GM12878 (cell line): ENCODE results near the gene PIPOX. TPM values are rescaled to one million over a fixed set of nuclear protein-coding genes. Genes with fewer than 3 reads are reported as not detected.

ENCODE experiments used
- ATAC-seq: fragments of 200-7000 bp; cut with Tn5 transposase; 3 replicates; pipeline ENCODE4 v1.9.1; 2020; ENCODE audit warnings: mild to moderate bottlenecking, moderate library complexity
- BruUV-seq: library from RNA; stranded (reverse); fragments of 400-500 nt; replicated peaks from 2 replicates; lab custom pipeline; 2021; lab: Mats Ljungman, UMichigan
- CTCF ChIA-PET: fragments of 300-600 bp; sonication (Branson Sonifier 250); formaldehyde crosslinking; extraction: SDS; loops from one replicate; lab custom pipeline; 2021; ENCODE audit warnings: inconsistent platforms; lab: Yijun Ruan, JAX
- POLR2A ChIA-PET: fragments of 350-600 bp; formaldehyde crosslinking; extraction: SDS; loops from one replicate; lab custom pipeline; 2021; ENCODE audit warnings: inconsistent platforms; lab: Charles Lee
- RAD21 ChIA-PET: fragments of 300-600 bp; sonication (Branson Sonifier 250); formaldehyde crosslinking; loops from one replicate; lab custom pipeline; 2023; ENCODE audit warnings: antibody characterized with exemption; ENCODE audit not compliant: unreplicated experiment; lab: Charles Lee
- SMC1A ChIA-PET: fragments of 300-600 bp; sonication (Branson Sonifier 250); formaldehyde crosslinking; loops from one replicate; lab custom pipeline; 2023; ENCODE audit not compliant: unreplicated experiment, uncharacterized antibody; lab: Charles Lee
- DNase-seq: peaks from one replicate; pipeline ENCODE4 v3.0.0-alpha.2; 2011; ENCODE audit warnings: low read depth, low spot score
- FAIRE-seq: peaks from 3 replicates; lab custom pipeline; 2011; peaks lifted over from hg19 to GRCh38; lab: Jason Lieb, UNC
- H2AFZ ChIP-seq: 2 replicates; pipeline ENCODE4 v1.6.0; 2011; ENCODE audit warnings: low read depth, low read length, control low read depth; ENCODE audit not compliant: control insufficient read depth
- H3K27ac ChIP-seq: 2 replicates; pipeline ENCODE4 v1.5.1; 2011; ENCODE audit warnings: control low read depth; ENCODE audit not compliant: control insufficient read depth, insufficient read depth
- H3K27me3 ChIP-seq, 2 experiments: replicated peaks in 1 of 2; 2 replicates each; pipeline versions ENCODE4 v1.6.0 to v1.6.1; 2011; ENCODE audit warnings: low read length in 1 of 2; ENCODE audit not compliant: control insufficient read depth in 2 of 2, insufficient read depth in 2 of 2
- H3K36me3 ChIP-seq, 2 experiments: 2 replicates each; pipeline ENCODE4 v1.5.1; 2011; ENCODE audit warnings: low read length in 1 of 2; ENCODE audit not compliant: control insufficient read depth in 2 of 2, insufficient read depth in 2 of 2
- H3K4me1 ChIP-seq: 2 replicates; pipeline ENCODE4 v1.6.1; 2011; ENCODE audit warnings: mild to moderate bottlenecking, low read length, moderate library complexity, mixed read lengths; ENCODE audit not compliant: control insufficient read depth, insufficient read depth
- H3K4me2 ChIP-seq: 2 replicates; pipeline ENCODE4 v1.6.0; 2011; ENCODE audit warnings: control low read depth; ENCODE audit not compliant: control insufficient read depth, insufficient read depth
- H3K4me3 ChIP-seq: fragments of 200-600 bp; sonication (generic); 2 replicates; pipeline ENCODE4 v1.5.1; 2016
- H3K79me2 ChIP-seq: 2 replicates; pipeline ENCODE4 v1.6.0; 2011; ENCODE audit warnings: low read length; ENCODE audit not compliant: control insufficient read depth, insufficient read depth
- H3K9ac ChIP-seq: 2 replicates; pipeline ENCODE4 v1.8.0; 2011; ENCODE audit warnings: low read length, control low read depth, mixed read lengths; ENCODE audit not compliant: control insufficient read depth, insufficient read depth
- H3K9me3 ChIP-seq: replicated peaks from 3 replicates; pipeline ENCODE4 v1.5.1; 2011; ENCODE audit warnings: mild to moderate bottlenecking, low read length; ENCODE audit not compliant: control insufficient read depth, insufficient read depth
- H4K20me1 ChIP-seq: 2 replicates; pipeline ENCODE4 v1.6.0; 2011; ENCODE audit not compliant: control insufficient read depth, insufficient read depth
- BRCA1 ChIP-seq: IDR thresholded peaks from 2 replicates; pipeline ENCODE4 v1.6.1; 2011; ENCODE audit warnings: low read depth, low read length, improper control_type of control experiment
- NBN ChIP-seq: fragments of 450-650 bp; IDR thresholded peaks from 2 replicates; pipeline ENCODE4 v1.6.1; 2016
- PAX5 ChIP-seq: IDR thresholded peaks from 2 replicates; pipeline ENCODE4 v1.6.1; 2011; ENCODE audit warnings: low read depth, low read length, borderline replicate concordance
- POU2F2 ChIP-seq: IDR thresholded peaks from 3 replicates; pipeline ENCODE4 v1.6.1; 2011; ENCODE audit warnings: low read depth, mild to moderate bottlenecking, low read length, borderline replicate concordance
- RUNX3 ChIP-seq: IDR thresholded peaks from 2 replicates; pipeline ENCODE4 v1.6.1; 2012; ENCODE audit warnings: low read length, inconsistent platforms
- SIN3A ChIP-seq: IDR thresholded peaks from 2 replicates; pipeline ENCODE4 v1.6.1; 2012; ENCODE audit warnings: low read depth, low read length, improper control_type of control experiment
- SUPT20H ChIP-seq: IDR thresholded peaks from 2 replicates; pipeline ENCODE4 v1.6.1; 2011; ENCODE audit warnings: low read depth, mild to moderate bottlenecking, low read length, moderate library complexity, borderline replicate concordance; ENCODE audit not compliant: control insufficient read depth
- TARDBP ChIP-seq: IDR thresholded peaks from 2 replicates; pipeline ENCODE4 v1.6.1; 2016; ENCODE audit warnings: borderline replicate concordance
- ZNF207 ChIP-seq: fragments of 450-650 bp; IDR thresholded peaks from 2 replicates; pipeline ENCODE4 v1.6.1; 2014; ENCODE audit warnings: antibody characterized with exemption, mild to moderate bottlenecking, borderline replicate concordance
- WGBS: methylation state at CpG from one replicate; pipeline ENCODE4 v1.1.6; 2016; ENCODE audit warnings: low lambda C conversion rate; ENCODE audit not compliant: insufficient replicate concordance, insufficient coverage; ENCODE audit errors: missing lambda C conversion rate; 5-methylcytosine and 5-hydroxymethylcytosine counted together
- in situ Hi-C: fragments of 300-500 bp; cut with MboI; formaldehyde crosslinking; loops from 9 replicates; pipeline ENCODE4 v1.14.3; 2018; ENCODE audit warnings: mixed read lengths
- intact Hi-C: fragments of 100-400 bp; cut with micrococcal nuclease; formaldehyde crosslinking; loops from one replicate; pipeline ENCODE4 v1.14.2; 2022; ENCODE audit not compliant: unreplicated experiment
- polyA plus RNA-seq, 11 experiments: library from polyadenylated mRNA; depleted of rRNA in 4 of 11; unstranded in 6 of 11; stranded (reverse) in 5 of 11; fragments of >200 nt; fragmentation: Nextera tagmentation in 4 of 11; fragmentation: Illumina TruSeq in 1 of 11; extraction: Ambion mirVana in 4 of 11; extraction: Trizol in 1 of 11; gene quantifications; 1 replicate in 1 of 11; 2 replicates in 10 of 11; pipeline versions ENCODE4 v1.2.1 to v1.2.3, GENCODE V29; 2011 to 2016; ENCODE audit warnings: inconsistent platforms in 2 of 11, missing spikeins in 2 of 11, low read depth in 1 of 11
- total RNA-seq, 4 experiments: library from RNA; depleted of rRNA in 3 of 4; stranded (reverse); fragments of >200 nt in 3 of 4; fragmentation: Illumina TruSeq in 1 of 4; extraction: Trizol in 1 of 4; gene quantifications; 2 replicates each; pipeline versions ENCODE4 v1.2.1 to v1.2.3, GENCODE V29; 2013 to 2021
- TF ChIP-seq, protein P1 (sequence below): IDR thresholded peaks from 2 replicates; pipeline ENCODE4 v1.6.1; 2012; ENCODE audit warnings: improper control_type of control experiment, low read depth, low read length; ENCODE audit not compliant: insufficient replicate concordance
- TF ChIP-seq, protein P2 (sequence below): fragments of 450-650 bp; IDR thresholded peaks from 2 replicates; pipeline ENCODE4 v1.6.1; 2016; ENCODE audit warnings: mild to moderate bottlenecking

The PIPOX gene
- total and polyA plus RNA-seq, 10 of the 15 experiments (the other 5 are each of a cell fraction or from before 2014, with no cell fraction given) = 0.22 to 1.4 (median 0.56) TPM; not detected in 1

GRCh38 chr17:29021226-29021625, 21.7 kb upstream of the PIPOX start (continued):
- TF ChIP-seq, protein P1, sequence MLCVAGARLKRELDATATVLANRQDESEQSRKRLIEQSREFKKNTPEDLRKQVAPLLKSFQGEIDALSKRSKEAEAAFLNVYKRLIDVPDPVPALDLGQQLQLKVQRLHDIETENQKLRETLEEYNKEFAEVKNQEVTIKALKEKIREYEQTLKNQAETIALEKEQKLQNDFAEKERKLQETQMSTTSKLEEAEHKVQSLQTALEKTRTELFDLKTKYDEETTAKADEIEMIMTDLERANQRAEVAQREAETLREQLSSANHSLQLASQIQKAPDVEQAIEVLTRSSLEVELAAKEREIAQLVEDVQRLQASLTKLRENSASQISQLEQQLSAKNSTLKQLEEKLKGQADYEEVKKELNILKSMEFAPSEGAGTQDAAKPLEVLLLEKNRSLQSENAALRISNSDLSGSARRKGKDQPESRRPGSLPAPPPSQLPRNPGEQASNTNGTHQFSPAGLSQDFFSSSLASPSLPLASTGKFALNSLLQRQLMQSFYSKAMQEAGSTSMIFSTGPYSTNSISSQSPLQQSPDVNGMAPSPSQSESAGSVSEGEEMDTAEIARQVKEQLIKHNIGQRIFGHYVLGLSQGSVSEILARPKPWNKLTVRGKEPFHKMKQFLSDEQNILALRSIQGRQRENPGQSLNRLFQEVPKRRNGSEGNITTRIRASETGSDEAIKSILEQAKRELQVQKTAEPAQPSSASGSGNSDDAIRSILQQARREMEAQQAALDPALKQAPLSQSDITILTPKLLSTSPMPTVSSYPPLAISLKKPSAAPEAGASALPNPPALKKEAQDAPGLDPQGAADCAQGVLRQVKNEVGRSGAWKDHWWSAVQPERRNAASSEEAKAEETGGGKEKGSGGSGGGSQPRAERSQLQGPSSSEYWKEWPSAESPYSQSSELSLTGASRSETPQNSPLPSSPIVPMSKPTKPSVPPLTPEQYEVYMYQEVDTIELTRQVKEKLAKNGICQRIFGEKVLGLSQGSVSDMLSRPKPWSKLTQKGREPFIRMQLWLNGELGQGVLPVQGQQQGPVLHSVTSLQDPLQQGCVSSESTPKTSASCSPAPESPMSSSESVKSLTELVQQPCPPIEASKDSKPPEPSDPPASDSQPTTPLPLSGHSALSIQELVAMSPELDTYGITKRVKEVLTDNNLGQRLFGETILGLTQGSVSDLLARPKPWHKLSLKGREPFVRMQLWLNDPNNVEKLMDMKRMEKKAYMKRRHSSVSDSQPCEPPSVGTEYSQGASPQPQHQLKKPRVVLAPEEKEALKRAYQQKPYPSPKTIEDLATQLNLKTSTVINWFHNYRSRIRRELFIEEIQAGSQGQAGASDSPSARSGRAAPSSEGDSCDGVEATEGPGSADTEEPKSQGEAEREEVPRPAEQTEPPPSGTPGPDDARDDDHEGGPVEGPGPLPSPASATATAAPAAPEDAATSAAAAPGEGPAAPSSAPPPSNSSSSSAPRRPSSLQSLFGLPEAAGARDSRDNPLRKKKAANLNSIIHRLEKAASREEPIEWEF = no peak

GRCh38 chr17:29022074-29022473, 20.9 kb upstream of the PIPOX start:
- ChIA-PET POLR2A (no interaction called here), RAD21 (no interaction called here), SMC1A (no interaction called here), CTCF (no interaction called here)
- FAIRE-seq = no peak
- Histone ChIP-seq H3K27ac (no peak overlapping the region), H3K27me3 (peaks cover 2 to 6% of the 10 kb centered on the region in 2 experiments; a peak in 3 of 4 replicates), H3K4me1 (no peaks in the 10 kb centered on the region), H3K4me3 (no peak overlapping the region), H3K79me2 (no peaks in the 10 kb centered on the region), H3K9me3 (no peaks in the 10 kb centered on the region), H3K36me3 (no peaks in the 10 kb centered on the region), H2AFZ (no peak overlapping the region), H3K4me2 (no peak overlapping the region), H3K9ac (no peak overlapping the region), H4K20me1 (no peaks in the 10 kb centered on the region)
- ATAC-seq = no peak
- DNase-seq = no peak
- 33% methylated on average over 7 of the region's 7 CpGs for WGBS
- no TSS peak for BruUV-seq
- TF ChIP-seq SIN3A = no peak
- no peak for TF ChIP-seq PAX5
- no peak for TF ChIP-seq NBN
- no peak for TF ChIP-seq TARDBP
- TF ChIP-seq RUNX3 = no peak
- TF ChIP-seq ZNF207 = no peak
- TF ChIP-seq BRCA1 = no peak
- TF ChIP-seq, protein P2, sequence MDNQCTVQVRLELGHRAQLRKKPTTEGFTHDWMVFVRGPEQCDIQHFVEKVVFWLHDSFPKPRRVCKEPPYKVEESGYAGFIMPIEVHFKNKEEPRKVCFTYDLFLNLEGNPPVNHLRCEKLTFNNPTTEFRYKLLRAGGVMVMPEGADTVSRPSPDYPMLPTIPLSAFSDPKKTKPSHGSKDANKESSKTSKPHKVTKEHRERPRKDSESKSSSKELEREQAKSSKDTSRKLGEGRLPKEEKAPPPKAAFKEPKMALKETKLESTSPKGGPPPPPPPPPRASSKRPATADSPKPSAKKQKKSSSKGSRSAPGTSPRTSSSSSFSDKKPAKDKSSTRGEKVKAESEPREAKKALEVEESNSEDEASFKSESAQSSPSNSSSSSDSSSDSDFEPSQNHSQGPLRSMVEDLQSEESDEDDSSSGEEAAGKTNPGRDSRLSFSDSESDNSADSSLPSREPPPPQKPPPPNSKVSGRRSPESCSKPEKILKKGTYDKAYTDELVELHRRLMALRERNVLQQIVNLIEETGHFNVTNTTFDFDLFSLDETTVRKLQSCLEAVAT = no peak
- no peak for TF ChIP-seq POU2F2
- TF ChIP-seq SUPT20H = no peak
- in situ Hi-C loops = no loop called here
- intact Hi-C loops = no loop called here
